Transverse colon (tissue), 4 donors: Measurements from ENCODE around the gene RINL. TPM values are rescaled to one million over a fixed set of nuclear protein-coding genes. Genes with fewer than 3 reads are reported as not detected.
"Not testable (repeated sequence)": the region's sequence is repeated elsewhere in the genome, so short reads cannot be mapped to it uniquely, and the experiment has no call there.

ENCODE experiments used
- DNase-seq: peaks from one replicate; pipeline ENCODE4 v3.0.0-alpha.2; 2019
- H3K27ac ChIP-seq, 4 donors: fragments of 200-600 bp; sonication (generic); 2 replicates each; pipeline ENCODE4 v1.5.1; 2016 to 2018; ENCODE audit warnings: inconsistent platforms in 4 of 4
- H3K27me3 ChIP-seq: fragments of 200-600 bp; sonication (generic); 2 replicates; pipeline ENCODE4 v1.5.1; 2017; ENCODE audit warnings: inconsistent platforms
- H3K36me3 ChIP-seq, 4 donors: fragments of 200-600 bp; sonication (generic); 2 replicates each; pipeline ENCODE4 v1.5.1; 2017 to 2019; ENCODE audit warnings: inconsistent platforms in 4 of 4
- H3K4me1 ChIP-seq, 4 donors: fragments of 200-600 bp; sonication (generic); 2 replicates each; pipeline ENCODE4 v1.5.1; 2017 to 2020; ENCODE audit warnings: inconsistent platforms in 4 of 4
- H3K4me3 ChIP-seq, 4 donors: fragments of 200-600 bp; sonication (generic); 1 replicate in 1 of 4; 2 replicates in 3 of 4; pipeline versions ENCODE4 v1.5.1 to v1.6.1; 2017 to 2019; ENCODE audit warnings: inconsistent platforms in 4 of 4
- H3K9me3 ChIP-seq, 2 donors: fragments of 200-600 bp; sonication (generic); 2 replicates each; pipeline ENCODE4 v1.5.1; 2017 to 2019; ENCODE audit warnings: inconsistent platforms in 2 of 2
- EP300 ChIP-seq: sonication (generic); formaldehyde crosslinking; IDR thresholded peaks from one replicate; pipeline ENCODE4 v1.6.1; 2017; ENCODE audit warnings: antibody characterized with exemption, low read depth
- POLR2A ChIP-seq: fragments of 450-650 bp; IDR thresholded peaks from one replicate; pipeline ENCODE4 v1.6.1; 2016; ENCODE audit warnings: antibody characterized with exemption, mild to moderate bottlenecking, moderate library complexity
- POLR2AphosphoS5 ChIP-seq, 3 donors: sonication (generic); formaldehyde crosslinking; IDR thresholded peaks; one replicate each; pipeline ENCODE4 v1.6.1; 2016; ENCODE audit warnings: antibody characterized with exemption in 3 of 3
- WGBS, 2 donors: methylation state at CpG; one replicate each; pipeline ENCODE4 v1.1.5; 2018; ENCODE audit warnings: low coverage in 1 of 2; 5-methylcytosine and 5-hydroxymethylcytosine counted together
- in situ Hi-C, 4 donors: fragments of 200-750 bp; cut with MboI; loops; one replicate each; pipeline versions ENCODE4 v1.15.0 to v1.15.1; 2017; ENCODE audit warnings: low sequenced_read_pairs in 3 of 4, low pct_ligation_motif_present in 1 of 4, low pct_unique_long_range_greater_than_20kb in 1 of 4
- intact Hi-C: fragments of 100-400 bp; cut with DNase I; formaldehyde crosslinking; loops from one replicate; pipeline ENCODE4 v1.15.1; 2023; ENCODE audit warnings: low total_unique reads
- total RNA-seq, 4 donors: library from RNA; depleted of rRNA; stranded (reverse); fragments of >200 nt; gene quantifications; one replicate each; pipeline ENCODE4 v1.1.0, GENCODE V29; 2016
- TF ChIP-seq, protein P1 (sequence below), 5 experiments: fragments of 200-600 bp in 3 of 5; fragments of 450-650 bp in 2 of 5; sonication (generic) in 3 of 5; IDR thresholded peaks; 1 replicate in 2 of 5; 2 replicates in 3 of 5; pipeline ENCODE4 v1.5.1; 2016 to 2017; ENCODE audit warnings: antibody characterized with exemption in 5 of 5, inconsistent platforms in 3 of 5, mild to moderate bottlenecking in 2 of 5, moderate library complexity in 1 of 5

RINL gene
- total RNA-seq, 4 donors from 2014 or later, result 1.8 to 7.0 (median 3.6) TPM

DNA sequence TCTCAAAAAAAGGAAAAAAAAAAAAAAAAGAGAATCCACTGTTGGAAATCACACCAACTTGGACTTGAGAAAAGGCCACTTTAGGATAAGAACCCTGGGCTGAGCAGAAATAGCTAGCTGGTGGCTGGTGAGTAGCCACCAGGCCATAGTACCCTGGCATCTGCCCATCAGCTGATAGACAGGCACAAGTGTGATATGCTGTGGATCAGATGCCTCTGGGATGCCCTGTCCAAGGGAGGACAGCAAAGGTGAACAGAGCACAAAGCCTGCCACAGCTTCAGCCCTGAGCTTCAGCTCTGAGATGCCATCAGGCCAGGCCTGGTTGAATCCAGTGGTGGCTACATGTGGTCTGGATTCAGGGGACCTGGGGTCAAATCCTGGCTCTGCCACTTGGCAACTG is 12.6 kb upstream of the RINL start:
- in situ Hi-C loops (loop anchor here in 1 of 4 donors (10.0 kb wide), 1 partner anchor 146 kb away; the partner anchor contains the start of gene CAPN12), intact Hi-C loops (no loop called here)
- H3K4me1 ChIP-seq, result no peaks in the 10 kb centered on the region
- H3K27ac ChIP-seq, result no peak overlapping the region
- H3K9me3 ChIP-seq, result no peaks in the 10 kb centered on the region
- TF ChIP-seq POLR2AphosphoS5 (IDR thresholded peaks at IDR 0.05) (no peak), EP300 (no peak), POLR2A (no peak)
- TF ChIP-seq, protein P1, sequence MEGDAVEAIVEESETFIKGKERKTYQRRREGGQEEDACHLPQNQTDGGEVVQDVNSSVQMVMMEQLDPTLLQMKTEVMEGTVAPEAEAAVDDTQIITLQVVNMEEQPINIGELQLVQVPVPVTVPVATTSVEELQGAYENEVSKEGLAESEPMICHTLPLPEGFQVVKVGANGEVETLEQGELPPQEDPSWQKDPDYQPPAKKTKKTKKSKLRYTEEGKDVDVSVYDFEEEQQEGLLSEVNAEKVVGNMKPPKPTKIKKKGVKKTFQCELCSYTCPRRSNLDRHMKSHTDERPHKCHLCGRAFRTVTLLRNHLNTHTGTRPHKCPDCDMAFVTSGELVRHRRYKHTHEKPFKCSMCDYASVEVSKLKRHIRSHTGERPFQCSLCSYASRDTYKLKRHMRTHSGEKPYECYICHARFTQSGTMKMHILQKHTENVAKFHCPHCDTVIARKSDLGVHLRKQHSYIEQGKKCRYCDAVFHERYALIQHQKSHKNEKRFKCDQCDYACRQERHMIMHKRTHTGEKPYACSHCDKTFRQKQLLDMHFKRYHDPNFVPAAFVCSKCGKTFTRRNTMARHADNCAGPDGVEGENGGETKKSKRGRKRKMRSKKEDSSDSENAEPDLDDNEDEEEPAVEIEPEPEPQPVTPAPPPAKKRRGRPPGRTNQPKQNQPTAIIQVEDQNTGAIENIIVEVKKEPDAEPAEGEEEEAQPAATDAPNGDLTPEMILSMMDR (IDR thresholded peaks at IDR 0.05), result no peak
- no peaks in the 10 kb centered on the region for H3K27me3 ChIP-seq
- H3K36me3 ChIP-seq, result peaks cover 0 to 20% (median 8%) of the 10 kb centered on the region in 4 donors
- H3K4me3 ChIP-seq, result no peak overlapping the region
- no peak for DNase-seq

DNA sequence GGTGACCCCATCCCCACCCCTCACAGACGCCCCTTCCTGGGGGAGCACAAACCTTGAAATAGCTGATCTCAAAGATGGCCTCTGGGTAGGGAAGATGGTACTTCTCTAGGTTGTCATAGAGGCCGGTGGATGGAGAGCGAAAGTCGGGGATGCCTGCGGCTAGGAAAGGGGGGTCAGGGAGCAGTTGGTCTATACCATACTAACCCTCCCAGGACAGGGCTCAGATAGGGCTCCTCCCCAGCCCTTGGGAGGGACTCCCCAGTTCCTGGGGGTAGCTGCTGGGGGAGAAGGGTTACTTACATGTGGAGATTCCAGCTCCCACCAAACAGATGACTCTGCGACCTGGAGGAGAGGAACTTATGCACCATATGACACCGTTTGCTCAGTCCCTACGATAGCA is 11.7 kb upstream of the RINL start:
- DNase-seq, result no peak
- no peak overlapping the region for H3K4me3 ChIP-seq
- 94% methylated on average over 8 of the region's 8 CpGs; no CpG with 5 or more reads in 1 of the 2 donors for WGBS, 2 donors
- peaks cover 0 to 20% (median 8%) of the 10 kb centered on the region in 4 donors for H3K36me3 ChIP-seq
- H3K27ac ChIP-seq, result no peak overlapping the region
- intact Hi-C loops, result no loop called here
- in situ Hi-C loops, result loop anchor here in 1 of 4 donors (10.0 kb wide), 1 partner anchor 145 kb away; the partner anchor contains the start of gene CAPN12
- H3K27me3 ChIP-seq, result no peaks in the 10 kb centered on the region
- H3K9me3 ChIP-seq, result no peaks in the 10 kb centered on the region
- TF ChIP-seq, protein P1 (IDR thresholded peaks at IDR 0.05), result no peak
- no peak for TF ChIP-seq EP300
- TF ChIP-seq POLR2AphosphoS5 (IDR thresholded peaks at IDR 0.05), result no peak
- no peak for TF ChIP-seq POLR2A
- H3K4me1 ChIP-seq, result no peaks in the 10 kb centered on the region

DNA sequence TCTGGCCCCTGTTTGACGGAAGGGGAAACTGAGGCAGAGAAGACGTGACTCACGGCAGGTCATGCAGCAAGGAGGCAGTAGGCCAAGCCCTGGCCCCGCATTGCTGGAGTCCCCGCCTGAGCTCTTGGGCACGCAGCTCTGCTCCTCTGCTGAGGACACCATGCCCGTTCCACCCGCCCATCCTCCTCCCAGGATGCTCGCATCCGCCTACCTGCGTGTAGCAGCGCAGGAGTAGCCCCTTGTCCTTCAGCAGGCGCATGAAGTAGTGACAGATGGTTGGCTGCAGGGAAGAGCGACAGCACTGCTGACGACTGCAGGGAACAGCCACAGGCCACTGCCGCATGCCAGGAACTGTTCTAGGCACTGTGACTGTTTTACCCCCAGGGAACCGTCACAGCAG is 10.8 kb upstream of the RINL start:
- in situ Hi-C loops, result no loop called here
- Histone ChIP-seq H3K27me3 (no peaks in the 10 kb centered on the region), H3K36me3 (peaks cover 0 to 20% (median 8%) of the 10 kb centered on the region in 4 donors), H3K9me3 (no peaks in the 10 kb centered on the region), H3K27ac (no peak overlapping the region), H3K4me1 (no peaks in the 10 kb centered on the region), H3K4me3 (no peak overlapping the region)
- WGBS, 2 donors, result 95% methylated on average over 17 of the region's 17 CpGs; no CpG with 5 or more reads in 1 of the 2 donors
- no peak for DNase-seq
- intact Hi-C loops, result no loop called here
- TF ChIP-seq POLR2AphosphoS5 (IDR thresholded peaks at IDR 0.05) (no peak), EP300 (no peak), POLR2A (no peak)
- TF ChIP-seq, protein P1 (IDR thresholded peaks at IDR 0.05), result no peak

DNA sequence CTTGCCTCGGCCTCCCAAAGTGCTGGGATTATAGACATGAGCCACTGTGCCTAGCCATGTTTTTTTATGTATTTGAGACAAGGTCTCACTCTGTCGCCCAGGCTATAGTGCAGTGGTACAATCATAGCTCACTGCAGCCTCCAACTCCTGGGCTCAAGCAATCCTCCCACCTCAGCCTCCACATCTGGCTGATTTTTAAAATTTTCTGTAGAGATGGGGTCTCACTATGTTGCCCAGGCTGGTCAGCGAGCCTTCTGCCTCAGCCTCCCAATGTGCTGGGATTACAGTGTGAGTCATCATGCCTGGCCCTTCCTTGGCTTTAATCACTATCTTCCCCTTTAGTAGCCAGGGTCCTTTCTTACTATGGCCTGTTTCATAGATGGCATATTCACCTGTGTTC is 6.6 kb upstream of the RINL start:
- H3K36me3 ChIP-seq, result peaks cover 0 to 21% (median 7%) of the 10 kb centered on the region in 4 donors
- H3K4me1 ChIP-seq, intact Hi-C loops, H3K4me3 ChIP-seq, H3K27me3 ChIP-seq, DNase-seq, in situ Hi-C loops, H3K27ac ChIP-seq, H3K9me3 ChIP-seq: not testable (repeated sequence)
- 94 to 100% methylated on average over 1 to 3 of the region's 3 CpGs for WGBS, 2 donors

DNA sequence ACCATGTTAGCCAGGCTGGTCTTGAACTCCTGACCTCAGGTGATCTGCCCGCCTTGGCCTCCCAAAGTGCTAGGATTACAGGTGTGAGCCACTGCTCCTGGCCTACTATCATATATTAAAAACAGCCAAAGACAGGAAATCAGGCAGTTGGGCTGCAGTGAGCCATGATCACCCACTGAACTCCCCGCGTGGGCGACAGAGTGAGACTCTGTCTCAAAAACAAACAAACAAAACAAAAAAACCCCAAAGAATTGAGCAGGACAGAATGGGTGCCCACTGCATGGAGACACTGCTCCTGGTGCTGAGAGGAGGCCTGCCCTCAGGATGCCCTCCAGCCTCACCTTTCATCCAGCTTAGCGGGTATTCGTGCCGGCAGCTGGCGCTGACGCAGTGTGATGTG is 5.2 kb upstream of the RINL start:
- Histone ChIP-seq H3K27ac (no peak overlapping the region), H3K36me3 (peaks cover 0 to 7% (median under 1%) of the 10 kb centered on the region in 4 donors), H3K4me3 (no peak overlapping the region), H3K9me3 (no peaks in the 10 kb centered on the region), H3K27me3 (no peaks in the 10 kb centered on the region), H3K4me1 (peaks cover under 1 to 9% (median 6%) of the 10 kb centered on the region in 4 donors)
- intact Hi-C loops, result no loop called here
- no peak for TF ChIP-seq EP300
- no peak for TF ChIP-seq POLR2AphosphoS5 (IDR thresholded peaks at IDR 0.05)
- TF ChIP-seq, protein P1 (IDR thresholded peaks at IDR 0.05), result no peak
- no peak for TF ChIP-seq POLR2A
- DNase-seq, result no peak
- in situ Hi-C loops, result no loop called here
- 95% methylated on average over 9 of the region's 9 CpGs; no CpG with 5 or more reads in 1 of the 2 donors for WGBS, 2 donors
